ENCODE measurements around the gene GNG4. TPM values are rescaled to one million over a fixed set of nuclear protein-coding genes. Genes with fewer than 3 reads are reported as not detected.
A peak's percentile ranks its signal among the peaks of the same experiment; 100 is the strongest.

Gene GNG4
- total RNA-seq, 1 donor from 2014 or later = not detected

GRCh38 chr1:235507623-235508022 is 142.0 kb downstream of the GNG4 start:
- DNase-seq (ENCODE audit: low read depth) (no peak), FAIRE-seq (no peak)
- no peak overlapping the region for H3K4me3 ChIP-seq (ENCODE audit: low read depth, low read length)
- no peaks in the 10 kb centered on the region for H3K27me3 ChIP-seq (ENCODE audit: control insufficient read depth, insufficient read depth, low read length)
- TF ChIP-seq CTCF (IDR thresholded peaks at IDR 0.05; ENCODE audit: insufficient read depth, low read length, severe bottlenecking) = no peak
- H3K36me3 ChIP-seq (ENCODE audit: control insufficient read depth, insufficient read depth, low read length) = no peaks in the 10 kb centered on the region

- no peaks in the 10 kb centered on the region for H3K27me3 ChIP-seq (ENCODE audit: control insufficient read depth, insufficient read depth, low read length)
- peaks cover 2% of the 10 kb centered on the region for H3K36me3 ChIP-seq (ENCODE audit: control insufficient read depth, insufficient read depth, low read length)
- H3K4me3 ChIP-seq (ENCODE audit: low read depth, low read length) = peak overlapping the region; percentile 86
- TF ChIP-seq CTCF (IDR thresholded peaks at IDR 0.05; ENCODE audit: insufficient read depth, low read length, severe bottlenecking) = peak; percentile 87
- FAIRE-seq (no peak), DNase-seq (ENCODE audit: low read depth) (peak; percentile 94)
Observed at GRCh38 chr1:235504494-235505222, 144.9 kb downstream of the GNG4 start.

GRCh38 chr1:235504122-235504493 is 145.5 kb downstream of the GNG4 start, which contains the start of gene B3GALNT2:
Gene B3GALNT2, minus strand, starts transcription at chr1:235504452. Its CDS starts 200 bp downstream, at chr1:235504252.
- FAIRE-seq (no peak), DNase-seq (ENCODE audit: low read depth) (no peak)
- no peaks in the 10 kb centered on the region for H3K27me3 ChIP-seq (ENCODE audit: control insufficient read depth, insufficient read depth, low read length)

GRCh38 chr1:235503403-235504121 is 146.0 kb downstream of the GNG4 start:
- DNase-seq (ENCODE audit: low read depth) = peak; percentile 64

More at GRCh38 chr1:235504122-235504493, 145.5 kb downstream of the GNG4 start, which contains the start of gene B3GALNT2:
- H3K36me3 ChIP-seq (ENCODE audit: control insufficient read depth, insufficient read depth, low read length) = peaks cover 2% of the 10 kb centered on the region
- peak within 1 kb of the TSS; percentile 86 for H3K4me3 ChIP-seq (ENCODE audit: low read depth, low read length)
- TF ChIP-seq CTCF (IDR thresholded peaks at IDR 0.05; ENCODE audit: insufficient read depth, low read length, severe bottlenecking) = no peak

More at GRCh38 chr1:235503403-235504121, 146.0 kb downstream of the GNG4 start:
- no peak for TF ChIP-seq CTCF (IDR thresholded peaks at IDR 0.05; ENCODE audit: insufficient read depth, low read length, severe bottlenecking)
- Histone ChIP-seq H3K27me3 (ENCODE audit: control insufficient read depth, insufficient read depth, low read length) (no peaks in the 10 kb centered on the region), H3K4me3 (ENCODE audit: low read depth, low read length) (peak overlapping the region; percentile 86), H3K36me3 (ENCODE audit: control insufficient read depth, insufficient read depth, low read length) (peaks cover 2% of the 10 kb centered on the region)
- FAIRE-seq = no peak
